Right renal pelvis (tissue), 4 donors: Measurements from ENCODE around the gene RPLP2. TPM values are rescaled to one million over a fixed set of nuclear protein-coding genes. Genes with fewer than 3 reads are reported as not detected.

Source experiments
- DNase-seq, 4 donors: peaks; one replicate each; pipeline ENCODE4 v3.0.0-alpha.2; 2013; ENCODE audit warnings: low read depth in 4 of 4, low spot score in 3 of 4, missing footprints in 1 of 4
- polyA plus RNA-seq, 4 donors: library from polyadenylated mRNA; unstranded; fragments of 120-200 nt; gene quantifications; one replicate each; pipeline ENCODE4 v1.2.1, GENCODE V29; 2013; ENCODE audit not compliant: insufficient read length in 4 of 4

The RPLP2 gene
- polyA plus RNA-seq, 4 donors: 857 to 1,329 (median 1,011) TPM

GRCh38 chr11:861105-861479 lies 51.3 kb downstream of the RPLP2 start:
- no peak for DNase-seq

- no peak for DNase-seq
These were observed 52.4 kb downstream of the RPLP2 start for GRCh38 chr11:862081-862661.

Other genes starting within 250 kb of the RPLP2 start
- gene LMNTD2, start 249.2 kb upstream of the RPLP2 start, polyA plus RNA-seq: 1 to 10 TPM; 2.8 to 5.9 (median 3.6) TPM
- gene RASSF7, start 249.0 kb upstream of the RPLP2 start, polyA plus RNA-seq: 10 to 100 TPM; 42.7 to 68.7 (median 45.2) TPM
- gene PHRF1, start 233.5 kb upstream of the RPLP2 start, polyA plus RNA-seq: 10 to 100 TPM; 21.1 to 27.4 (median 21.9) TPM
- 10 to 100 TPM in 1 of 4 donors, 1 to 10 TPM in 3; 8.1 to 12.4 (median 8.4) TPM for gene IRF7, start 194.0 kb upstream of the RPLP2 start, polyA plus RNA-seq
- 10 to 100 TPM; 31.8 to 49.2 (median 42.9) TPM for gene CDHR5, start 185.0 kb upstream of the RPLP2 start, polyA plus RNA-seq
- 1 to 10 TPM; 1.2 to 3.5 (median 1.9) TPM for gene SCT, start 182.8 kb upstream of the RPLP2 start, polyA plus RNA-seq
- gene DRD4, start 172.7 kb upstream of the RPLP2 start, polyA plus RNA-seq: 1 to 10 TPM; 1.7 to 5.7 (median 2.1) TPM
- 10 to 100 TPM; 36.3 to 55.9 (median 46.3) TPM for gene DEAF1, start 114.7 kb upstream of the RPLP2 start, polyA plus RNA-seq
- gene TMEM80, start 114.2 kb upstream of the RPLP2 start, polyA plus RNA-seq: 10 to 100 TPM; 37.4 to 45.2 (median 42.2) TPM
- 100 to 1,000 TPM in 3 of 4 donors, 10 to 100 TPM in 1; 94.5 to 147 (median 112) TPM for gene EPS8L2, start 103.7 kb upstream of the RPLP2 start, polyA plus RNA-seq
- gene TALDO1, start 62.5 kb upstream of the RPLP2 start, polyA plus RNA-seq: 100 to 1,000 TPM; 132 to 146 (median 135) TPM
- 10 to 100 TPM; 70.9 to 97.2 (median 74.7) TPM for gene GATD1, start 32.5 kb upstream of the RPLP2 start, polyA plus RNA-seq
- under 1 TPM; 0.36 to 0.96 (median 0.54) TPM for gene CEND1, start 19.9 kb upstream of the RPLP2 start, polyA plus RNA-seq
- gene SLC25A22, start 11.7 kb upstream of the RPLP2 start, polyA plus RNA-seq: 10 to 100 TPM; 14.3 to 19.3 (median 14.7) TPM
- 10 to 100 TPM in 1 of 4 donors, 1 to 10 TPM in 3; 7.5 to 14.9 (median 8.7) TPM for gene PIDD1, start 4.7 kb upstream of the RPLP2 start, polyA plus RNA-seq
- gene PNPLA2, start 8.9 kb downstream of the RPLP2 start, polyA plus RNA-seq: 10 to 100 TPM; 49.8 to 83.4 (median 57.7) TPM
- 10 to 100 TPM; 11.5 to 20.7 (median 13.0) TPM for gene CRACR2B, start 18.0 kb downstream of the RPLP2 start, polyA plus RNA-seq
- 100 to 1,000 TPM; 194 to 242 (median 203) TPM for gene CD151, start 23.0 kb downstream of the RPLP2 start, polyA plus RNA-seq
- 100 to 1,000 TPM in 3 of 4 donors, 10 to 100 TPM in 1; 94.4 to 125 (median 106) TPM for gene POLR2L, start 32.6 kb downstream of the RPLP2 start, polyA plus RNA-seq
- gene TSPAN4, start 32.9 kb downstream of the RPLP2 start, polyA plus RNA-seq: 10 to 100 TPM; 63.9 to 92.2 (median 72.2) TPM
- 100 to 1,000 TPM; 102 to 128 (median 115) TPM for gene CHID1, start 100.8 kb downstream of the RPLP2 start, polyA plus RNA-seq
- 100 to 1,000 TPM; 100 to 120 (median 109) TPM for gene AP2A2, start 115.9 kb downstream of the RPLP2 start, polyA plus RNA-seq
- gene MUC6, start 226.8 kb downstream of the RPLP2 start, polyA plus RNA-seq: 10 to 100 TPM in 3 of 4 donors, 1 to 10 TPM in 1; 9.9 to 35.4 (median 13.0) TPM